Ramos (cell line): ENCODE measurements around the gene ITM2B.

Source experiments
- in situ Hi-C: fragments of 300-500 bp; cut with MboI; formaldehyde crosslinking; loops from one replicate; pipeline ENCODE4 v1.14.3; 2022; ENCODE audit warnings: low sequenced_read_pairs; ENCODE audit not compliant: unreplicated experiment

ITM2B gene

DNA sequence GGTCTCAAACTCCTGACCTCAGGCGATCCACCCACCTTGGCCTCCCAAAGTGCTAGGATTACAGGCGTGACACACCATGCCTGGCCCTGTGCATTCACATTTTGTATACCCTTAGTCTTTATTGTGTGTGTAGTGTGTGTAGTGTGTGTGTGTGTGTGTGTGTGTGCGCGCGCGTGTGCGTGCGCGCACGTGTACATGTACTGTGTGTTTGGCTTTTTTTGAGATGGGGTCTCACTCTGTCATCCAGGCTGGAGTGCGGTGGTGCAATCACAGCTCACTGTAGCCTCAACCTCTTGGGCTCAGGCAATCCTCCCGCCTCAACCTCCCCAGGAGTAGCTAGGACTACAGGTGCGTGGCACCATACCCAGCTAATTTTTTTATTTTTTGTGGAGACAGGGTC, 22.1 kb downstream of the ITM2B start:
- in situ Hi-C loops: no loop called here

DNA sequence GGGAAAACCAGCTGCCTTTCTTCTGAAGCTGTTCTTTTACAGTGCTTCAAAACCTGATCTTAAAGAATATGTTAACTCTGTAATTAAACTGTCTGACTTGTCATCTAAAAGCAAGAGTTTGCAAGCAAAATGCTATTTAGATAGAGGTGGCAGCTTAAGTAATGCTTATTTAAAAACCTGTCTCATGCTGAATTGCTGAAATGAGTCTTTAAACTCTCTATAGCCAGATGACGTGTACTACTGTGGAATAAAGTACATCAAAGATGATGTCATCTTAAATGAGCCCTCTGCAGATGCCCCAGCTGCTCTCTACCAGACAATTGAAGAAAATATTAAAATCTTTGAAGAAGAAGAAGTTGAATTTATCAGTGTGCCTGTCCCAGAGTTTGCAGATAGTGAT, 22.9 kb downstream of the ITM2B start:
- in situ Hi-C loops: no loop called here

GRCh38 chr13:48258002-48258401, 25.0 kb downstream of the ITM2B start:
- in situ Hi-C loops: no loop called here

DNA sequence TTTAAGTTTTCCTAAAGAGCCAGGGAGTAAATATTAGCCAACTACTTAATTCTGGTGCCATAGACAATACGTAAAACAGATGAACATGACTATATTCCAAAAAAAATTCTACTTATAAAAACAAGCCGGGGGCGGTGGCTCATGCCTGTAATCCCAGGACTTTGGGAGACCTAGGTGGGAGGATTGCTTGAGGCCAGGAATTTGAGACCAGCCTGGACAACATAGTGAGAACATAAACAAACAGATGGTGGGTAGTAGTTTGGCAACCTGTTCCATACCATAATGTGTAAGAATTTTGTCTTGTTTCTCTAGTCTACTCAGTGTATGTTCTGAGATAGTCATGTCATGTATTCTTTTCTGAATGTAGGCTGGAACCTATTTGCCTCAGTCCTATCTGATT, 25.4 kb downstream of the ITM2B start:
- in situ Hi-C loops: no loop called here

GRCh38 chr13:48260970-48261369, 28.0 kb downstream of the ITM2B start:
- in situ Hi-C loops: no loop called here

DNA sequence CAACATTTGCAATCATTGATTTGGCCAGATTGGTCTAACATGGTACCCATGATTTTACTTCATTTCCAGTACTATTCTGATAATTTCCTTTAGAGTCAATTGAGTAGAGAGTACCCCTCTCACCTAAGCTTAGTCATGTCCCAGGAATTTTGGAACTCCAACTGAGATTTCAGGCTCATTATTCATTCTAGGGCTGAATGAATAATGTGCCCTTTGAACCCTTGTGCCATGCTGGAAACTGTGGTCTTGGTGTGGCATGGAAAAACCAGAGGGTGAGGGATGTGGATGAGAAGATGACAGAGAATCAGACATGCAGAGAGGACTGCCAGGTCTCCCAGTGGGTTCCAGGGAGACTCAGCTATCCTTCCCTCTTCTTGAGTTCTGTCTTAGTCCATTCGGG, 30.2 kb downstream of the ITM2B start:
- in situ Hi-C loops: no loop called here

- in situ Hi-C loops: no loop called here
These were observed 31.1 kb downstream of the ITM2B start for GRCh38 chr13:48264058-48264457.

DNA sequence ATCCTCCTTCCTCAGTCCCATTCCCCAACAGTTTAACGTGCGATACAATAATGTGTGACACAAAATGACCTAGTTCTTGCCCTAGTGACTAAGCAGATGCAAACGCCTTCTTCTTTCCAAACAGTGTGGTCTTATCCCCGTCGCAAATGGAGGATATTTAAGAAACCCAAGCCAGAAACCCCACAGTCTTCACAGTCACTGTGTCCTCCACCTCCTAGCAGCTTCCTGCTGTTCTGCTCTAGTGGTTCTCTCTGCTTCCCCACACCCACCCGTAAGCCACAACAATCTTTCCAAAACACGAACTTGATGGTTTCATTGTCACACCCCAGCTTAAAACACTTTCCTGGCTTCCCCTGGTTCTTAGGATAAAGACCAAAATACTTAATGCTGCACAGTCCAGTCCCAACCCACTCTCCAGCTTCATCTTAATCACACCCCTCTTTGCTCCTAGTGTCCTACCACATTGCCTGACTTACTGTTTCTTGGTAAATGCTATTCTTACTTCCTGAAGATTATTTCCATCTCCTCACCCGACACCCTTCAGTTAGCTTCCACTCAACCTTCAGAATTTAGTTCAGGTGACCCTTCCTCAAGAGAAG, 32.3 kb downstream of the ITM2B start:
- in situ Hi-C loops: no loop called here

- in situ Hi-C loops: no loop called here
These were observed 33.1 kb downstream of the ITM2B start for GRCh38 chr13:48266150-48266549.

DNA sequence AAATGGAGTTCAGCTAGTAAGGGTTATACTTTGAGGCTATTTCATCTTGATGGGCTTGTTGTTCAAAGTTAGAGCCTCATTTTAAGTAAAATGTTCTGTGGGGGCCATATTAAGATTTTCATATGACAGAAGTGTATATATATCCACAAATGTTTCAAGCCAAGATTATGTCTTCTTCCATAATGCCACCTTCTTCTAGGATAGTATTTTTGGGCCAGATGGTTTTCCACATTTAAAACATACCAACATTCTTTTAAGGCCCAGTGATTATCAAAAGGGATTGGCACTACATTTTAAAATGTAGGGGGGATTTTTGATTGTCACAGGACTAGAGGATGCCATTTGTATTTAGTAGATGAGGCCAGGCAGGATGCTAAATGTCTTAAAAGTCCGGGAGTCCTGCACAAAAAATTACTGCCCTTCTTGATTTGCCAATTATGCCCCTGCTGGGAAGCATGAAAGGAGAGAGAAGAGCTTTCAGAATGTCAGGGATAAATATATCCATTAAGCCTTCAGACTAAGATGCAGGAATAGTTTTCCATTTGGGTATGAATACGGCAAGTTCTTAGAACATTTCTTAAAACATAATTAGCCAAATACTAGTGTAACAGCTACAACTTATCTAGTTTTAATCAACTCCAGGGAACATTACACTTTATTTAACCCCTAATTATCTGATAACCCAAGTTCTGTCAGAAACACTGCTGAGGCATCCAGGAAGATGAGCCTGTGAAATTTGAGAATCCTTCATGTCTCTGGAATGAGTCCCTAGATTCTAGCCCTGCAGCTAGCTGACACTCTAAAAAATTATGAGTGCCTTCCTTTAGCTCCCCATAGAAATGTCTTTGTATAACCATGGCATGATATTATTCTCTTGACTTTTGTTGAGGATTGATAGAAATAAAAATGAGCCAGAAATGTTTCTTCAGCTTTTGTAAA, 34.0 kb downstream of the ITM2B start:
- in situ Hi-C loops: no loop called here

DNA sequence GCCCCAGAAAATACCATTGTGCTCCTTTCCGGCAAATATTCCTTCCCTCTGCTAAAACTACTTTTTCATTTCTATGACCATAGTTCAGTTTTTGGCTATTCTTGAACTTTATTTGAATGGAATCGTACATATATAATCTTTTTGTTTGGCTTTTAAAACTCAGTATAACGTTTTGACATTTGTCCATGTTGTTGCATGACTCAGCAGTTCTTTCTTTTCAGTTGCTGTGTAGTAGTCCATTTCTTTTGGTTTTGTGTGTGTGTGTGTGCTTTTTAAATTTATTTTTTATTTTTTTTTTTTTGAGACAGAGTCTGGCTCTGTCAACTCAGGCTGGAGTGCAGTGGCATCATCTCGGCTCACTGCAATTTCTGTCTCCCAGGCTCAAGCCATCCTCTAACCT, 35.0 kb downstream of the ITM2B start:
- in situ Hi-C loops: no loop called here

DNA sequence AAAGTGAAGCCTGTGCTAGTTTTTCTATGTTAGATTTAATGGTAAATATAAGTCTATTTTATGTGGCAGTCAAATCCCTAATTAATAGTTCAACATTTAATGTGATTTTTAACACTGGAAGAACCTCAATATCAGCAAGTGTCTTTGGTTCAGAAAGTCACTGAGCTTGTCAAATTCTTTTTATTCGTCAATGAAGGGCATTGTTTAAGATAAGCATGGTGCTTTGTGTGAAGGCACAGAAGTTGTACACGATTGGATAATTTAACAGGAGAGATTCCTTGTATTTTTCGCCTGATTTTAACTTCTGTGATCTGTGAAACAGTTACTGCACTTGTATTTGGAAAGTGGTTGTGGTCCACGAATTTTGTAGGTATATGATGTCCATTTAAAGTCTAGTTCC, 40.3 kb downstream of the ITM2B start:
- in situ Hi-C loops: no loop called here

DNA sequence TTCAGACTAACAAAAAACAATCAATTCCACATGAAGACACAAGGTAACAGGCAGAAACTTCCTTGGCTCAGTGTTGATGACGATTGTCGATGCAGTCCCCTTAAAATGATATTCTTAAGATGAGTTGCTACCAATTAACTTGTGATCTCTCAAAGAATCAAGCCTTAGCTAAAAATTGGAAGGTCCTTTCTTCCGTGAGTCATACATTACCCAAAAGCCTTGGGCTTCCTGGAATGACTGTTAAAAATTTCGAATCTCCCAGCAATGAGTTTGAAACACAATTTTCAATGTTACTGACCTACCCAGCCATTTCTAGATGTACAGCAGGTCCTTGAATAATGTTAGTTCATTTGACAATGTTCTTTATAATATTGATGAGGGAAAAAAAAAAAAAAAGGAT, 42.5 kb downstream of the ITM2B start:
- in situ Hi-C loops: no loop called here

GRCh38 chr13:48278806-48279205, 45.8 kb downstream of the ITM2B start:
- in situ Hi-C loops: no loop called here

- in situ Hi-C loops: no loop called here
These were observed 48.5 kb downstream of the ITM2B start for GRCh38 chr13:48281556-48281955.

DNA sequence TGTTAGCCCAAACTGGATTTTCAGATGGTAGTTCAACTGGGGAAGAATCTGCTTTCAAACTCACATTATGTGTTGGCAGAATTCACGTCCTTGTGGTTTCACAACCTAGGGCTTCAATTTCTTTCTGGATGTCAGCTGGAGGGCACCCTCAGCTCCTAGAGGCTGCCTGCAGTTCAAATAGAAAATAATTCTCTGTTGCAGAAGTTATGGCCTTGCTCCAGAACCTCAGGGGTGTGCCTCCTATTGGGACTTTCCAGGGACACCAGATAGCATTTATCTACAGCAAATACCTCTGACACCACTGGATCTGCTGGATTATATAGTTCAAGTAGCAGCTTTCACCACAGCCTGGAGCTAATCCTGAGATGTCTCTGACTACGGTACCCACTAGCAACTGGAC, 58.7 kb downstream of the ITM2B start:
- in situ Hi-C loops: no loop called here

DNA sequence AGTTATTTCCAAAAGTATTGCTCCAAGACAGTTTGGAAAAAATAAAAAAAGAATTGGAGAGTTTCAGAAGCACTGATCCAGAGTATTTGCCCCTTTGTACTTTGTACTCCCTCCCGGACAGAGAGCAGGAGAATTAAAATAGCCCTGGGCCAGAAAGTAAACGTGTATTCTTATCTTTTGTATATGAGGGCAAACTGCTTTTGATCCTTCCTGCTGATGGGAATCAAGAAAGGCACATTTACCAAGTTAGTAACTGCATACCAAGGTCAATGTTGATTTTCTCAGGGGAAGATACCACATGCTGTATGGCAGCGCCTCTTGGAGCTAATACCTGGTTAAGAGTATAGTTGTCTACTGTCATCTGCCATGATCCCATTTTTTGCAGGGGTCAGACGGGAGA, 59.6 kb downstream of the ITM2B start:
- in situ Hi-C loops: no loop called here

DNA sequence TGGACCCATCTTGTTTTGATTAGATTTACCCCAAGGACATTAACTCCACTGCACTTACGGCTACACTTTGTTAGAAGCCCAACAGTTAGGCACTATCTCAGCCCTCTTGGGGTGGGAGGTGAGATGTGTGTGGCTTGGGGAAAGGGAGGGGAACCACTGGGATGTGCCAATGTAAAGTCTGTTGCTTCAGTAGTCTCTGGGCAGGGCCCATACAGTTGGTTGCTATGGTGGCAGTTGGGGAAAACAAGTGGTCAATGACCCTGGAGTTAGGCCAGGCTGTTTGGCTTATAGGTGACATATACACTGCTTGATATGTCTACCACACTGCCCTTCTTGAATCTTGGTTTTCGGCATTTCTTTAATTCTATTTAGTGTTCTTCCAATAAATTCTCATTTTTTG, 61.6 kb downstream of the ITM2B start:
- in situ Hi-C loops: no loop called here

DNA sequence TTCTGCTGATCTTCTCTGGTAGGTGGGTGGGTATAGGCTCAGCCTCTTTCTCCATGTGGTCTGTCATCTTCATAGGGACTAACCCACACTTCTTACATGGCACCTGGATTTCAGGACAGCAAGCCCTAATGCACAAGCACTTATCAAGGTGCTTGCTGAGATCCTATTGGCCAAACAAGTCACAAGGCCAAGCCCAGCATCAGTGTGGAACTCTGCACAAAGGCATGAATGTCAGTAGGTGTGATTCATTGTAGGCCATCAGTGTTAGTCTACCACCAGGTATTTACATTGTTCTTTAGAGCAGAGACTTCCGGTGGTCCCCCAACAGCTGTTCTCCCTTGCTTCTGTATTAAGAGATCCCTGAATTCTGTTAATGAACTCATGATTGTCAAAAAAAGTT, 62.3 kb downstream of the ITM2B start:
- in situ Hi-C loops: no loop called here

GRCh38 chr13:48296528-48296927, 63.5 kb downstream of the ITM2B start:
- in situ Hi-C loops: no loop called here

- in situ Hi-C loops: no loop called here
These were observed 64.3 kb downstream of the ITM2B start for GRCh38 chr13:48297131-48297786.
